Omental fat pad (tissue), 4 donors: ENCODE measurements around the gene TAPT1. TPM values are rescaled to one million over a fixed set of nuclear protein-coding genes. Genes with fewer than 3 reads are reported as not detected.

Experiments used
- ATAC-seq: fragments of 150-250 bp; one replicate; pipeline ENCODE4 v1.9.1; 2016; ENCODE audit warnings: mild to moderate bottlenecking, moderate library complexity; ENCODE audit not compliant: low FRiP score
- DNase-seq: peaks from one replicate; pipeline ENCODE4 v3.0.0-alpha.2; 2019; ENCODE audit warnings: low spot score
- CTCF ChIP-seq, 3 donors: fragments of 450-650 bp; IDR thresholded peaks; one replicate each; pipeline ENCODE4 v1.5.1; 2016 to 2017; ENCODE audit warnings: antibody characterized with exemption in 3 of 3, mild to moderate bottlenecking in 3 of 3, moderate library complexity in 2 of 3
- small RNA-seq: library from RNA; depleted of rRNA; stranded (forward); fragments of <200 nt; gene quantifications from one replicate; pipeline ENCODE3, GENCODE V24; 2016
- total RNA-seq, 4 donors: library from RNA; depleted of rRNA; stranded (reverse); fragments of >200 nt; gene quantifications; one replicate each; pipeline ENCODE4 v1.1.0, GENCODE V29; 2016

Gene TAPT1
- total RNA-seq, 4 donors from 2014 or later, result 21.5 to 31.9 (median 28.6) TPM

GRCh38 chr4:16111533-16111932 is 114.7 kb downstream of the TAPT1 start:
- TF ChIP-seq CTCF (IDR thresholded peaks at IDR 0.05), result no peak

GRCh38 chr4:16110661-16111290 is 115.5 kb downstream of the TAPT1 start:
- no peak for TF ChIP-seq CTCF (IDR thresholded peaks at IDR 0.05)
- ATAC-seq, result no peak
- no peak for DNase-seq

More at GRCh38 chr4:16111533-16111932, 114.7 kb downstream of the TAPT1 start:
- DNase-seq, result no peak
- ATAC-seq, result no peak

Small RNAs within 50 kb of the gene (small RNA-seq; reads per million reads assigned to genes)
- gene RPS21P4, result not detected

Other genes starting within 250 kb of the TAPT1 start
- gene PROM1, start 142.4 kb downstream of the TAPT1 start, total RNA-seq, result under 1 TPM in 1 of 4 donors, not detected in 3; 0.09 TPM